ENCODE results near the gene RASSF6.
"Not testable (repeated sequence)": the region's sequence is repeated elsewhere in the genome, so short reads cannot be mapped to it uniquely, and the experiment has no call there.

The RASSF6 gene

GRCh38 chr4:73660808-73661207 is 40.6 kb upstream of the RASSF6 start:
- Histone ChIP-seq H3K9ac (ENCODE audit: insufficient read length) (no peak overlapping the region), H3K27ac (no peak overlapping the region), H3K36me3 (ENCODE audit: insufficient read depth, low read length) (no peaks in the 10 kb centered on the region)

GRCh38 chr4:73653695-73654106 is 33.5 kb upstream of the RASSF6 start:
- Histone ChIP-seq H3K9ac (ENCODE audit: insufficient read length) (no peak overlapping the region), H3K9me3 (ENCODE audit: low read depth, low read length) (no peaks in the 10 kb centered on the region), H3K27ac (no peak overlapping the region), H3K36me3 (ENCODE audit: insufficient read depth, low read length) (no peaks in the 10 kb centered on the region), H3K4me3 (no peak overlapping the region)
- DNase-seq (ENCODE audit: low read depth, low spot score), result no peak
- TF ChIP-seq FOXP2 (optimal IDR thresholded peaks at IDR 0.05; ENCODE audit: control extremely low read depth, extremely low read length, insufficient read depth) (no peak), POLR2AphosphoS5 (IDR thresholded peaks at IDR 0.05; ENCODE audit: borderline replicate concordance, low read depth, low read length) (no peak), EZH2 (IDR thresholded peaks at IDR 0.05) (no peak)

More at GRCh38 chr4:73660808-73661207, 40.6 kb upstream of the RASSF6 start:
- Histone ChIP-seq H3K4me3 (no peak overlapping the region), H3K9me3 (ENCODE audit: low read depth, low read length) (no peaks in the 10 kb centered on the region)
- TF ChIP-seq POLR2AphosphoS5 (IDR thresholded peaks at IDR 0.05; ENCODE audit: borderline replicate concordance, low read depth, low read length), result no peak
- TF ChIP-seq FOXP2 (optimal IDR thresholded peaks at IDR 0.05; ENCODE audit: control extremely low read depth, extremely low read length, insufficient read depth), result no peak
- TF ChIP-seq EZH2 (IDR thresholded peaks at IDR 0.05), result no peak
- no peak for DNase-seq (ENCODE audit: low read depth, low spot score)

- no peak for DNase-seq (ENCODE audit: low read depth, low spot score)
- Histone ChIP-seq H3K27ac (no peak overlapping the region), H3K4me3 (no peak overlapping the region), H3K36me3 (ENCODE audit: insufficient read depth, low read length) (no peaks in the 10 kb centered on the region), H3K9me3 (ENCODE audit: low read depth, low read length) (no peaks in the 10 kb centered on the region), H3K9ac (ENCODE audit: insufficient read length) (no peak overlapping the region)
- no peak for TF ChIP-seq FOXP2 (optimal IDR thresholded peaks at IDR 0.05; ENCODE audit: control extremely low read depth, extremely low read length, insufficient read depth)
- no peak for TF ChIP-seq EZH2 (IDR thresholded peaks at IDR 0.05)
- no peak for TF ChIP-seq POLR2AphosphoS5 (IDR thresholded peaks at IDR 0.05; ENCODE audit: borderline replicate concordance, low read depth, low read length)
These were observed 30.0 kb upstream of the RASSF6 start for GRCh38 chr4:73650250-73650649.

- no peak for DNase-seq (ENCODE audit: low read depth, low spot score)
- Histone ChIP-seq H3K9ac (ENCODE audit: insufficient read length) (no peak overlapping the region), H3K36me3 (ENCODE audit: insufficient read depth, low read length) (no peaks in the 10 kb centered on the region), H3K9me3 (ENCODE audit: low read depth, low read length) (no peaks in the 10 kb centered on the region), H3K27ac (no peak overlapping the region), H3K4me3 (no peak overlapping the region)
- TF ChIP-seq POLR2AphosphoS5 (IDR thresholded peaks at IDR 0.05; ENCODE audit: borderline replicate concordance, low read depth, low read length) (no peak), EZH2 (IDR thresholded peaks at IDR 0.05) (no peak), FOXP2 (optimal IDR thresholded peaks at IDR 0.05; ENCODE audit: control extremely low read depth, extremely low read length, insufficient read depth) (no peak)
These were observed 28.2 kb upstream of the RASSF6 start for GRCh38 chr4:73648478-73648877.

- Histone ChIP-seq H3K9ac (ENCODE audit: insufficient read length) (no peak overlapping the region), H3K36me3 (ENCODE audit: insufficient read depth, low read length) (no peaks in the 10 kb centered on the region), H3K27ac (no peak overlapping the region), H3K9me3 (ENCODE audit: low read depth, low read length) (no peaks in the 10 kb centered on the region), H3K4me3 (no peak overlapping the region)
- TF ChIP-seq EZH2 (IDR thresholded peaks at IDR 0.05), result no peak
- DNase-seq (ENCODE audit: low read depth, low spot score), result no peak
These were observed 25.9 kb upstream of the RASSF6 start for GRCh38 chr4:73646117-73646516.

- no peaks in the 10 kb centered on the region; the same call in 1 of the 2 replicates for H3K9me3 ChIP-seq (ENCODE audit: low read depth, low read length)
- no peak for TF ChIP-seq FOXP2 (optimal IDR thresholded peaks at IDR 0.05; ENCODE audit: control extremely low read depth, extremely low read length, insufficient read depth)
- TF ChIP-seq POLR2AphosphoS5 (IDR thresholded peaks at IDR 0.05; ENCODE audit: borderline replicate concordance, low read depth, low read length), result no peak
- TF ChIP-seq EZH2 (IDR thresholded peaks at IDR 0.05), result no peak
- no peak for DNase-seq (ENCODE audit: low read depth, low spot score)
- H3K9ac ChIP-seq (ENCODE audit: insufficient read length), result no peak overlapping the region
- no peak overlapping the region for H3K27ac ChIP-seq
- H3K4me3 ChIP-seq, result no peak overlapping the region
- H3K36me3 ChIP-seq (ENCODE audit: insufficient read depth, low read length), result no peaks in the 10 kb centered on the region
These were observed 11.5 kb upstream of the RASSF6 start for GRCh38 chr4:73631565-73632226.

GRCh38 chr4:73628834-73629233 is 8.6 kb upstream of the RASSF6 start:
- H3K36me3 ChIP-seq (ENCODE audit: insufficient read depth, low read length); H3K27ac ChIP-seq; H3K4me3 ChIP-seq; H3K9ac ChIP-seq (ENCODE audit: insufficient read length); H3K9me3 ChIP-seq (ENCODE audit: low read depth, low read length); DNase-seq (ENCODE audit: low read depth, low spot score): not testable (repeated sequence)

- TF ChIP-seq POLR2AphosphoS5 (IDR thresholded peaks at IDR 0.05; ENCODE audit: borderline replicate concordance, low read depth, low read length) (no peak), FOXP2 (optimal IDR thresholded peaks at IDR 0.05; ENCODE audit: control extremely low read depth, extremely low read length, insufficient read depth) (no peak), EZH2 (IDR thresholded peaks at IDR 0.05) (no peak)
- no peak overlapping the region for H3K27ac ChIP-seq
- H3K36me3 ChIP-seq (ENCODE audit: insufficient read depth, low read length), result no peaks in the 10 kb centered on the region
- no peaks in the 10 kb centered on the region for H3K9me3 ChIP-seq (ENCODE audit: low read depth, low read length)
- no peak overlapping the region for H3K4me3 ChIP-seq
- DNase-seq (ENCODE audit: low read depth, low spot score), result no peak
- H3K9ac ChIP-seq (ENCODE audit: insufficient read length), result no peak overlapping the region
These were observed 1.1 kb upstream of the RASSF6 start for GRCh38 chr4:73621357-73621756.

- DNase-seq (ENCODE audit: low read depth, low spot score), result no peak
- Histone ChIP-seq H3K36me3 (ENCODE audit: insufficient read depth, low read length) (no peaks in the 10 kb centered on the region), H3K9ac (ENCODE audit: insufficient read length) (no peak overlapping the region), H3K9me3 (ENCODE audit: low read depth, low read length) (no peaks in the 10 kb centered on the region), H3K27ac (no peak overlapping the region), H3K4me3 (no peak overlapping the region)
- TF ChIP-seq POLR2AphosphoS5 (IDR thresholded peaks at IDR 0.05; ENCODE audit: borderline replicate concordance, low read depth, low read length), result no peak
- TF ChIP-seq FOXP2 (optimal IDR thresholded peaks at IDR 0.05; ENCODE audit: control extremely low read depth, extremely low read length, insufficient read depth), result no peak
- no peak for TF ChIP-seq EZH2 (IDR thresholded peaks at IDR 0.05)
These were observed 890 bp downstream of the RASSF6 start for GRCh38 chr4:73619346-73619745.

Data from SK-N-MC (cell line).